ENCODE results near the gene TMEM217. TPM values are rescaled to one million over a fixed set of nuclear protein-coding genes. Genes with fewer than 3 reads are reported as not detected.

The TMEM217 gene
- total and polyA plus RNA-seq, 3 donors from 2014 or later: 13.3 to 46.5 (median 16.2) TPM

- Histone ChIP-seq H3K9me3 (no peaks in the 10 kb centered on the region), H3K27me3 (no peaks in the 10 kb centered on the region), H3K4me1 (peaks cover 10% of the 10 kb centered on the region), H3K36me3 (ENCODE audit: low read depth, missing control alignments) (no peaks in the 10 kb centered on the region), H3K27ac (no peak overlapping the region), H3K4me3 (no peak overlapping the region)
- no peak for DNase-seq
- intact Hi-C loops (cut with DNase I; ENCODE audit: low total_unique reads): loop anchor here (10.0 kb wide), 1 partner anchor 152 kb away; no protein-coding TSS in a partner anchor
- 93 to 96% methylated on average over 15 of the region's 15 CpGs for WGBS, 2 donors
- TF ChIP-seq CTCF (IDR thresholded peaks at IDR 0.05) (no peak), POLR2A (IDR thresholded peaks at IDR 0.05) (no peak)
These were observed 81.5 kb downstream of the TMEM217 start for GRCh38 chr6:37176268-37177076.

GRCh38 chr6:37175332-37176267 is 82.3 kb downstream of the TMEM217 start:
- Histone ChIP-seq H3K27me3 (no peaks in the 10 kb centered on the region), H3K9me3 (no peaks in the 10 kb centered on the region), H3K27ac (no peak overlapping the region), H3K36me3 (ENCODE audit: low read depth, missing control alignments) (no peaks in the 10 kb centered on the region), H3K4me1 (peaks cover 10% of the 10 kb centered on the region), H3K4me3 (no peak overlapping the region)
- WGBS, 2 donors: 82 to 83% methylated on average over 18 of the region's 18 CpGs
- DNase-seq: no peak
- intact Hi-C loops (cut with DNase I; ENCODE audit: low total_unique reads): loop anchor here (10.0 kb wide), 1 partner anchor 151 kb away; no protein-coding TSS in a partner anchor
- no peak for TF ChIP-seq CTCF (IDR thresholded peaks at IDR 0.05)
- no peak for TF ChIP-seq POLR2A (IDR thresholded peaks at IDR 0.05)

- no peak overlapping the region for H3K4me3 ChIP-seq
These were observed 83.2 kb downstream of the TMEM217 start for GRCh38 chr6:37174515-37175331.

More at GRCh38 chr6:37174515-37175331, 83.2 kb downstream of the TMEM217 start:
- no peak for DNase-seq
- intact Hi-C loops (cut with DNase I; ENCODE audit: low total_unique reads): loop anchor here (5.0 to 10.0 kb wide), 2 partner anchors 122 to 150 kb away; no protein-coding TSS in a partner anchor
- Histone ChIP-seq H3K4me1 (peaks cover 10% of the 10 kb centered on the region), H3K36me3 (ENCODE audit: low read depth, missing control alignments) (no peaks in the 10 kb centered on the region), H3K27me3 (no peaks in the 10 kb centered on the region), H3K27ac (no peak overlapping the region), H3K9me3 (no peaks in the 10 kb centered on the region)
- WGBS, 2 donors: 84 to 87% methylated on average over 10 of the region's 10 CpGs
- TF ChIP-seq POLR2A (IDR thresholded peaks at IDR 0.05) (no peak), CTCF (IDR thresholded peaks at IDR 0.05) (no peak)

Measured in testis (tissue), 3 donors.